OCI-LY7 (cell line): ENCODE measurements around the gene PRRC2B. TPM values are rescaled to one million over a fixed set of nuclear protein-coding genes. Genes with fewer than 3 reads are reported as not detected.

ENCODE experiments used
- BruUV-seq: library from RNA; stranded (reverse); fragments of 400-500 nt; replicated peaks from 2 replicates; lab custom pipeline; 2021; lab: Mats Ljungman, UMichigan
- CTCF ChIA-PET: fragments of 300-600 bp; sonication (Branson Sonifier 250); formaldehyde crosslinking; loops from one replicate; lab custom pipeline; 2022; ENCODE audit warnings: antibody characterized with exemption; ENCODE audit not compliant: unreplicated experiment; lab: Charles Lee
- POLR2A ChIA-PET: fragments of 300-600 bp; sonication (Branson Sonifier 250); formaldehyde crosslinking; loops from one replicate; lab custom pipeline; 2022; ENCODE audit warnings: antibody characterized with exemption; lab: Charles Lee
- DNase-seq: peaks from one replicate; pipeline ENCODE4 v3.0.0-alpha.2; 2015; ENCODE audit warnings: low spot score
- H2AFZ ChIP-seq: fragments of 200-600 bp; sonication (generic), shearing (Covaris generic); 2 replicates; pipeline ENCODE4 v1.6.1; 2014; ENCODE audit warnings: mild to moderate bottlenecking, antibody characterized with exemption, low read length, moderate library complexity
- H3K27ac ChIP-seq: fragments of 200-600 bp; sonication (generic); 2 replicates; pipeline ENCODE4 v1.5.1; 2014; ENCODE audit warnings: mixed run types, low read depth, mild to moderate bottlenecking, moderate library complexity, low read length, inconsistent platforms; ENCODE audit not compliant: poor library complexity, severe bottlenecking
- H3K36me3 ChIP-seq: fragments of 200-600 bp; sonication (generic); 2 replicates; pipeline ENCODE4 v1.6.1; 2014; ENCODE audit warnings: mild to moderate bottlenecking, antibody characterized with exemption, low read length, moderate library complexity, mixed read lengths; ENCODE audit not compliant: insufficient read depth
- H3K4me1 ChIP-seq: fragments of 200-600 bp; sonication (generic); 2 replicates; pipeline ENCODE4 v1.5.1; 2014; ENCODE audit warnings: mild to moderate bottlenecking, low read length; ENCODE audit not compliant: insufficient read depth, poor library complexity, severe bottlenecking
- H3K4me2 ChIP-seq: fragments of 200-600 bp; sonication (generic); 2 replicates; pipeline ENCODE4 v1.6.1; 2014; ENCODE audit warnings: mild to moderate bottlenecking, low read length
- H3K4me3 ChIP-seq: fragments of 200-600 bp; sonication (generic); 2 replicates; pipeline ENCODE4 v1.5.1; 2014; ENCODE audit warnings: mild to moderate bottlenecking, low read depth, low read length; ENCODE audit not compliant: poor library complexity, severe bottlenecking
- H3K79me2 ChIP-seq: fragments of 200-600 bp; sonication (generic); 2 replicates; pipeline ENCODE4 v1.6.1; 2016; ENCODE audit warnings: low read depth, mild to moderate bottlenecking, low read length, moderate library complexity, mixed read lengths; ENCODE audit not compliant: insufficient read depth
- H3K9me2 ChIP-seq: fragments of 200-600 bp; sonication (generic); 2 replicates; pipeline ENCODE4 v1.6.1; 2016; ENCODE audit warnings: mild to moderate bottlenecking, low read length, mixed read lengths; ENCODE audit not compliant: insufficient read depth
- H3K9me3 ChIP-seq: fragments of 200-600 bp; sonication (generic); 2 replicates; pipeline ENCODE4 v1.6.1; 2014; ENCODE audit warnings: mild to moderate bottlenecking, mixed run types, low read length, mixed read lengths
- H4K20me1 ChIP-seq: fragments of 200-600 bp; sonication (generic); 2 replicates; pipeline ENCODE4 v1.6.1; 2014; ENCODE audit warnings: mild to moderate bottlenecking, antibody characterized with exemption, low read length, moderate library complexity, mixed read lengths; ENCODE audit not compliant: insufficient read depth
- CTCF ChIP-seq: fragments of 200-600 bp; sonication (generic); conservative IDR thresholded peaks from 2 replicates; pipeline ENCODE4 v1.5.1; 2014; ENCODE audit warnings: mild to moderate bottlenecking, antibody characterized with exemption, low read length, moderate library complexity, mixed read lengths
- EZH2phosphoT487 ChIP-seq: fragments of 200-600 bp; sonication (generic); IDR thresholded peaks from 2 replicates; pipeline ENCODE4 v1.6.1; 2018; ENCODE audit warnings: low read depth, borderline replicate concordance, mild to moderate bottlenecking, mixed run types, antibody characterized with exemption, low read length, moderate library complexity, mixed read lengths
- intact Hi-C: fragments of 100-400 bp; cut with micrococcal nuclease; formaldehyde crosslinking; loops from one replicate; pipeline ENCODE4 v1.10.0; 2022; ENCODE audit not compliant: unreplicated experiment
- total RNA-seq, 2 experiments: library from RNA; depleted of rRNA in 1 of 2; stranded (reverse); fragments of >200 nt in 1 of 2; shearing (Covaris generic) in 1 of 2; gene quantifications; 2 replicates each; pipeline ENCODE4 v1.2.3, GENCODE V29; 2014 to 2022

Gene PRRC2B
- total RNA-seq, 2 experiments from 2014 or later, result 84.2 to 210 TPM

GRCh38 chr9:131520503-131520902 is 126.6 kb downstream of the PRRC2B start:
- H3K36me3 ChIP-seq, result peaks cover 92% of the 10 kb centered on the region
- no peaks in the 10 kb centered on the region for H3K9me2 ChIP-seq
- no peaks in the 10 kb centered on the region for H3K79me2 ChIP-seq
- H2AFZ ChIP-seq, result no peak overlapping the region
- ChIA-PET POLR2A (no interaction called here), CTCF (no interaction called here)
- H3K4me3 ChIP-seq, result no peak overlapping the region
- DNase-seq, result no peak
- BruUV-seq, result no TSS peak
- no peak overlapping the region for H3K4me2 ChIP-seq
- TF ChIP-seq EZH2phosphoT487 (no peak), CTCF (no peak)
- intact Hi-C loops, result no loop called here
- H3K9me3 ChIP-seq, result no peaks in the 10 kb centered on the region
- no peaks in the 10 kb centered on the region for H4K20me1 ChIP-seq
- H3K4me1 ChIP-seq, result no peaks in the 10 kb centered on the region
- H3K27ac ChIP-seq, result no peak overlapping the region

GRCh38 chr9:131521203-131521602 is 127.3 kb downstream of the PRRC2B start:
- Histone ChIP-seq H3K4me2 (no peak overlapping the region), H3K9me2 (no peaks in the 10 kb centered on the region), H3K4me3 (no peak overlapping the region), H3K27ac (no peak overlapping the region), H3K4me1 (no peaks in the 10 kb centered on the region), H3K9me3 (no peaks in the 10 kb centered on the region), H3K36me3 (peaks cover 92% of the 10 kb centered on the region), H4K20me1 (no peaks in the 10 kb centered on the region), H3K79me2 (no peaks in the 10 kb centered on the region), H2AFZ (no peak overlapping the region)
- DNase-seq, result no peak
- no peak for TF ChIP-seq EZH2phosphoT487
- no peak for TF ChIP-seq CTCF
- no TSS peak for BruUV-seq
- CTCF ChIA-PET, result no interaction called here
- POLR2A ChIA-PET, result no interaction called here
- intact Hi-C loops, result no loop called here

GRCh38 chr9:131521822-131522221 is 127.9 kb downstream of the PRRC2B start:
- no peak for TF ChIP-seq EZH2phosphoT487
- no peak for TF ChIP-seq CTCF
- Histone ChIP-seq H3K4me2 (no peak overlapping the region), H3K27ac (no peak overlapping the region), H3K36me3 (peaks cover 91% of the 10 kb centered on the region), H3K9me2 (no peaks in the 10 kb centered on the region), H2AFZ (no peak overlapping the region), H3K79me2 (no peaks in the 10 kb centered on the region), H3K9me3 (no peaks in the 10 kb centered on the region), H3K4me1 (no peaks in the 10 kb centered on the region), H4K20me1 (no peaks in the 10 kb centered on the region), H3K4me3 (no peak overlapping the region)
- intact Hi-C loops, result no loop called here
- no TSS peak for BruUV-seq
- DNase-seq, result no peak
- POLR2A ChIA-PET, result no interaction called here
- CTCF ChIA-PET, result no interaction called here
